Colonic mucosa (tissue), 4 donors: ENCODE measurements around the gene RDH12. TPM values are rescaled to one million over a fixed set of nuclear protein-coding genes. Genes with fewer than 3 reads are reported as not detected.

Source experiments
- DNase-seq: peaks from one replicate; pipeline ENCODE4 v3.0.0-alpha.2; 2020
- H3K27ac ChIP-seq: fragments of 200-600 bp; one replicate; pipeline ENCODE4 v1.8.0; 2021
- H3K27me3 ChIP-seq: fragments of 200-600 bp; one replicate; pipeline ENCODE4 v1.8.0; 2021
- H3K36me3 ChIP-seq: fragments of 200-600 bp; one replicate; pipeline ENCODE4 v1.8.0; 2021
- H3K4me1 ChIP-seq: fragments of 200-600 bp; one replicate; pipeline ENCODE4 v1.8.0; 2021; ENCODE audit warnings: mild to moderate bottlenecking
- H3K4me3 ChIP-seq: fragments of 200-600 bp; one replicate; pipeline ENCODE4 v1.8.0; 2021
- H3K9ac ChIP-seq, 2 donors: one replicate each; pipeline ENCODE4 v1.7.0; 2013; ENCODE audit warnings: control low read depth in 2 of 2, low read depth in 2 of 2, low read length in 2 of 2
- H3K9me3 ChIP-seq: fragments of 200-600 bp; one replicate; pipeline ENCODE4 v1.8.0; 2021
- intact Hi-C: fragments of 100-400 bp; cut with DNase I; formaldehyde crosslinking; loops from one replicate; pipeline ENCODE4 v1.14.1; 2022
- total RNA-seq, 2 donors: library from RNA; stranded (reverse); fragmentation: NEBNext Ultra II Directional in 1 of 2; extraction: Animal tissue kit (Norgen Biotek cat#: 25700) in 1 of 2; gene quantifications; one replicate each; pipeline ENCODE4 v1.2.1, GENCODE V29; 2021
- TF ChIP-seq, protein P1 (sequence below): fragments of 200-600 bp; IDR thresholded peaks from one replicate; pipeline ENCODE4 v1.8.0; 2022; ENCODE audit warnings: antibody characterized with exemption, mild to moderate bottlenecking
- donor health status: healthy.
- donor health status: DM: no; HTN: no; CAD: no.
- donor health status: DM: no; HTN: no; CAD: no.

Gene RDH12
- total RNA-seq, 2 donors from 2014 or later, result not detected

DNA sequence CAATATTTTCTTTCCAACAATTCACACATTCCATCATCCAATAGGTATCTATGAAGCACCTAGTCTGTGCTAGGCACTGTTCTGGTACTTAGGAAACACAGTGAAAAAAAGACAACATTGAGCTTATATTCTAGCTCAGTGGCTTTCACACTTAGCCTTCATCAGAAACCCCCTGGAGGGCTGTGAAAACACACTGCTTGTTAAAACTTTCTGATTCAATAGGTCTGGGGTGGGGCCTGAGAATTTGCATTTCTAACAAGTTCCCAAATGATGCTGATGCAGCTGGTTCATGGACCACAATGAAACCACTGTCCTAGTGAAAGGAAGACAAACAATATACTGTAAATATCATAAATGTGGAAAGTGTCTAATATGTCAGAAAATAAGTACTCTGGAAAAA lies 33.1 kb upstream of the RDH12 start:
- intact Hi-C loops, result loop anchor here (5.0 to 10.0 kb wide), 2 partner anchors 141 to 244 kb away; no protein-coding TSS in a partner anchor

DNA sequence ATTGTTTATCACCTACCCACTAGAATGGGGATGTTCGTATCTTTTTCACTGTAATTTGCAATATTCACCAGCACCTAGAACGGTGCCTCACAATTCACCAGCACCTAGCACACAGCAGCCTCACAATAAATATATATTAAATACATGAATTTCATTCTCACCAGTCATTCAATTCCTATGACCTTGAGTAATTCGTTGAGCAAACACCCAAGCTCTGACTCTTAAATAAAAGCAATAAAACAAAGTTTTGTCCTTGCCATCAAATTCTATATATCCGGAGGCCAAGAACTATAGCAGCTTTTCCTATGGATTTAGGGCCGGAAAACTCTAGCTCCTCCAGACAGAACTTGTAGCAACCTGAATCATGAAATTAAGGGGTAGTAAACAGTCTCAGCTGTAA lies 28.2 kb upstream of the RDH12 start:
- H3K9me3 ChIP-seq, result no peaks in the 10 kb centered on the region
- peaks cover 7% of the 10 kb centered on the region for H3K4me1 ChIP-seq
- intact Hi-C loops, result no loop called here
- H3K27ac ChIP-seq, result no peak overlapping the region
- no peaks in the 10 kb centered on the region for H3K36me3 ChIP-seq
- no peaks in the 10 kb centered on the region for H3K27me3 ChIP-seq
- no peak for DNase-seq
- peak overlapping the region; percentile 89 to 97 for H3K9ac ChIP-seq
- H3K4me3 ChIP-seq, result peak overlapping the region; percentile 100
- TF ChIP-seq, protein P1, sequence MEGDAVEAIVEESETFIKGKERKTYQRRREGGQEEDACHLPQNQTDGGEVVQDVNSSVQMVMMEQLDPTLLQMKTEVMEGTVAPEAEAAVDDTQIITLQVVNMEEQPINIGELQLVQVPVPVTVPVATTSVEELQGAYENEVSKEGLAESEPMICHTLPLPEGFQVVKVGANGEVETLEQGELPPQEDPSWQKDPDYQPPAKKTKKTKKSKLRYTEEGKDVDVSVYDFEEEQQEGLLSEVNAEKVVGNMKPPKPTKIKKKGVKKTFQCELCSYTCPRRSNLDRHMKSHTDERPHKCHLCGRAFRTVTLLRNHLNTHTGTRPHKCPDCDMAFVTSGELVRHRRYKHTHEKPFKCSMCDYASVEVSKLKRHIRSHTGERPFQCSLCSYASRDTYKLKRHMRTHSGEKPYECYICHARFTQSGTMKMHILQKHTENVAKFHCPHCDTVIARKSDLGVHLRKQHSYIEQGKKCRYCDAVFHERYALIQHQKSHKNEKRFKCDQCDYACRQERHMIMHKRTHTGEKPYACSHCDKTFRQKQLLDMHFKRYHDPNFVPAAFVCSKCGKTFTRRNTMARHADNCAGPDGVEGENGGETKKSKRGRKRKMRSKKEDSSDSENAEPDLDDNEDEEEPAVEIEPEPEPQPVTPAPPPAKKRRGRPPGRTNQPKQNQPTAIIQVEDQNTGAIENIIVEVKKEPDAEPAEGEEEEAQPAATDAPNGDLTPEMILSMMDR, result no peak

More for the DNA sequence above, 33.1 kb upstream of the RDH12 start:
- TF ChIP-seq, protein P1, result no peak
- peaks cover 11% of the 10 kb centered on the region for H3K4me1 ChIP-seq
- H3K9ac ChIP-seq, result no peak overlapping the region
- H3K27ac ChIP-seq, result no peak overlapping the region
- DNase-seq, result no peak
- H3K36me3 ChIP-seq, result no peaks in the 10 kb centered on the region
- no peaks in the 10 kb centered on the region for H3K27me3 ChIP-seq
- H3K9me3 ChIP-seq, result no peaks in the 10 kb centered on the region
- H3K4me3 ChIP-seq, result no peak overlapping the region

DNA sequence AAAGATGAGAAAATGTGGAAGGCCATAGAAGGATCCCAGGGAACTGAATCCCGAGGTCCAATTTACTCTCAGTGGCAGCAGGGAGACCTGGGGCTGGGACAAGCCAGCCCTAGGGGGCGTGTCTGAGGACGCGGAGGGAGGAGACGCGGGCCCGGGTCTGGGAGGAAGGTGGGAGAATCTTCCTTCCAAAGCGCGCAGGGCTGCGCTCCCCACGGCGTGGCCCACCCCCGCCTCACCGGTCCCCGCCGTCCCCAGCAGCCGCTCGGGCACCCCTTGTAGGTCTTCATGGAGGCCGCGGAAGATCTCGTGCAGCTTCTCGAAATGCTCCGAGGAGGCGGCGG lies 27.6 kb upstream of the RDH12 start:
- intact Hi-C loops, result no loop called here
- Histone ChIP-seq H3K9me3 (no peaks in the 10 kb centered on the region), H3K4me3 (peak overlapping the region; percentile 100), H3K9ac (peak overlapping the region; percentile 89 to 97), H3K27ac (peak overlapping the region; percentile 94), H3K36me3 (no peaks in the 10 kb centered on the region), H3K27me3 (no peaks in the 10 kb centered on the region), H3K4me1 (peaks cover 7% of the 10 kb centered on the region)
- DNase-seq, result peak; percentile 86
- TF ChIP-seq, protein P1, result no peak

DNA sequence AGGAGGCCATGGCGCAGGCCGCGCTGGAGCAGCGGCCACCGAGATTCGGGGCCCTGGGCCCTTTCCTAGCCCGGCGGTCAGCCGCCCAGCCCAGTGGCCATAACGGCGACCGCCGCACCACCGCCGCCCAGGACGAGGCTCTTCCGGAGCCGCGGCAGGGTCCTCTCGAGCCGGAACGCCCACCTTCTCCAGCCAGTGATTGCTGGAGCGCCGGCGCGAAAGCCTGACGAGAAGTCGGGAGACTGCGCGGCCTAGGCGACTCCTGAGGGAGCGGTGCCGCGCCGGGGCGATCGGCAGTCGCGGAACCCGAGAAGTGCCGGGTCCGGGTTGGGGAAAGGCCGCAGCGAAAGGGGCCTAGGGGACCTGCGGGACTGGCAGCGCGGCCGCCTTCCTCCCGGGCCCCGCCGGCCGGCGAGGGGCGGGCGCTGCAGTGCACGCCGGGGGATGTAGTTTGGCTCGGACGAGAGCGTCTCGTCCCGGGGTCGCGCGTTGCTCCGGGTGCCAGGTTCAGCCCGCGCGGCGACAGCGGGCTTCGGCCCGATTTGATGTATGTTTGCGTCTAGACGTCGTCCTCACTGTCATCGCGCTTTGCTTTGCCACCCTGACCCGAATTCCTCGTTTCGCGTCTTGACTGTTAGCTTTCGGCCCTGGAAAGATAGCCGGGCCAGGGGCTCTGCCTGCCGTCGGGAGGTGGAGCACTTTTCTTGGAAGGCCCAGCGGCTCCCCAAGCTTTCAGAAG lies 27.0 kb upstream of the RDH12 start, which contains the start of gene VTI1B:
Gene VTI1B, minus strand, starts transcription at position 153 of the 739 bp plus-strand sequence. Its CDS starts 143 bp downstream, at position 10.
- H3K36me3 ChIP-seq, result no peaks in the 10 kb centered on the region
- TF ChIP-seq, protein P1, result no peak

DNA sequence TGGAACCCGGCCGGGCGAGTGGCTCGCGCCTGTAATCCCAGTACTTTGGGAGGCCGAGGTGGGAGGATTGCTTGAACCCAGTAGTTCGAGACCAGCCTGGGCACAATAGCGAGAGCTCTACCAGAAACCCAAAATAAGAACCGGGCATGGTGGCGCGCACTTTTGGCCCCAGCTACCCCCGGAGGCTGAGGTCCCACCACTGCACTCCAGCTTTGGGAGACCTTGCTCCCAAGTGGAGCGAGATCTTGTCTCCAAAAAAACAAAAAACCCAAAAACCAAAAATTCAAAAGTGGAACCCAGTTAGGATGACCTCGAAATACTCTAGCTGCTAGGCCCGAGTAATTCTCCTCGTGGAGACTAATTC lies 26.5 kb upstream of the RDH12 start:
- peak overlapping the region; percentile 100 for H3K4me3 ChIP-seq
- H3K36me3 ChIP-seq, result no peaks in the 10 kb centered on the region
- peak overlapping the region; percentile 89 to 97 for H3K9ac ChIP-seq
- peaks cover 7% of the 10 kb centered on the region for H3K4me1 ChIP-seq
- no peaks in the 10 kb centered on the region for H3K9me3 ChIP-seq
- TF ChIP-seq, protein P1, result no peak
- intact Hi-C loops, result no loop called here
- DNase-seq, result no peak
- H3K27me3 ChIP-seq, result no peaks in the 10 kb centered on the region
- H3K27ac ChIP-seq, result peak overlapping the region; percentile 94

More for the DNA sequence above, 27.0 kb upstream of the RDH12 start, which contains the start of gene VTI1B:
- intact Hi-C loops, result no loop called here
- H3K9me3 ChIP-seq, result no peaks in the 10 kb centered on the region
- H3K4me3 ChIP-seq, result peak within 1 kb of the TSS; percentile 100
- H3K9ac ChIP-seq, result peak within 1 kb of the TSS; percentile 89 to 97
- peak within 1 kb of the TSS; percentile 94 for H3K27ac ChIP-seq
- no peaks in the 10 kb centered on the region for H3K27me3 ChIP-seq
- H3K4me1 ChIP-seq, result peaks cover 7% of the 10 kb centered on the region
- DNase-seq, result peak; percentile 80
